Fibroblast of skin of back (primary cell): Measurements from ENCODE around the gene CAPNS1.
"Not testable (repeated sequence)": the region's sequence is repeated elsewhere in the genome, so short reads cannot be mapped to it uniquely, and the experiment has no call there.

ENCODE experiments used
- DNase-seq: peaks from one replicate; pipeline ENCODE4 v3.0.0-alpha.2; 2013

Gene CAPNS1

DNA sequence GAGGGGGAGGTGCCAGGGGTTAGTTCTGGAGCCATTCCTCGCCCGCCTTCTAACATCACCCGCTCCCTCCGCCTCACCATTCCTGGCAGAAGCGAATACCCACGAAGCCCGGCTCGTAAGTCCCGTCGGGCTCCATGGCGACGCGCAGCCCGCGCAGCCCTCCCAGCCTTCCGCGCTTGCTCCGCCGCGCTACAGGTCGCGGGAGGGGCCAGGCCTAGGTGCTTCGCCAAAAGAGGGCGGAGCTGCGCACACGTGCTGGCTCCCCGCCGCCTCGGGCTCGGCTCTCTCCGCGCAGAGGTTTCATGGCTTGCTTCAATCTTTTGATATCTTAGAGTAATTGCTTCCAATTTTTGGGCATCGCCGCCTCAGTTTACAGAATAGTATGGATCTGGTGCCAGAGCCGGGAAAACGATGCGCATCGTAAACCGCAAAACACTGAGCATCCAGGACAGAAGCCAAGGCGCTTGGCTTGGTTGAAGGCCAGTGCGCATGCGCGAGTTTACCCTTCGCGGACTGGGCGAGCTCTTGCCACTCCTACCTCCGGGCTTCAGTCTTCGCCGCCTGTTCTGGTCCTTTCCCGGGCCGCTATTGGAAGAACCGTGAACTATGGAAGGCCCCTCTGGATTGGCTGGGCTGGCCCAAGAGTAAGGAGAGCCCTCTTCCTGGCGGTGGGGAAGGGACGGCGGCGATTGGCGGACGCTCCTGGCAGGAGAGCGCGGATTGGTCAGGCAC lies 25.0 kb upstream of the CAPNS1 start, which contains the start of gene POLR2I:
Gene POLR2I (minus strand): TSS at position 155 of the 732 bp plus-strand sequence. CDS start 19 bp downstream, at position 136.
- peak; percentile 100 for DNase-seq

DNA sequence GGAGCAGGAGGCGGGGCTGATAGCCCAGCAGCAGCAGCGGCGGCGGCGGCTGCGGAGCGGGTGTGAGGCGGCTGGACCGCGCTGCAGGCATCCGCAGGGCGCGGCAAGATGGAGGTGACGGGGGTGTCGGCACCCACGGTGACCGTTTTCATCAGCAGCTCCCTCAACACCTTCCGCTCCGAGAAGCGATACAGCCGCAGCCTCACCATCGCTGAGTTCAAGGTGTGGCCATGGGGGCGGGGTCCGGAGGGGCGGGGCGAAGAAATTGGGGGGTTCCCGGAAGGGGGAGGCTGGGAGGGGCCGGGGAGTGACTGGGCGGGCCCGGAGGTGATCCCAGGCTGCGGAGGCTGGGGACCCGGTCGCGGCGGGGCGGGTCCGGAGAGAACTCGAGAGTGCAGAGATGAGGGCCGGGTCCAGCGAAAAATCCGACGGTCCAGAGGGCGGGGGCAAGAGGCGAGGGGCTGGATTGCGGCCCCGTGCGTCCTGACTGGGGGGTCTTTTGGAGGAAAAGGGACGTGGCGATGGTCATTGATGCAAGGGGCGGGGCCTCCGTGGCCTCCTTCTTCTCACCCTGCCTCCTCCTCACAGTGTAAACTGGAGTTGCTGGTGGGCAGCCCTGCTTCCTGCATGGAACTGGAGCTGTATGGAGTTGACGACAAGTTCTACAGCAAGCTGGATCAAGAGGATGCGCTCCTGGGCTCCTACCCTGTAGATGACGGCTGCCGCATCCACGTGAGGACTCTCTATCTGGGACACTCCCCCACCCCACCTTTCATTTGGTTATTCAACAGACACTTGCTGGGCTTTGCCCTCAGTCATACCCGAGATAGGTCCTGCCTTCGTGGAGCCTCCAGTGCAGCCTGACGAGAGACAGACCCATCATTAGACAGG lies 24.2 kb upstream of the CAPNS1 start, which contains the start of gene TBCB:
Gene TBCB (plus strand): TSS at position 16 of the 891 bp plus-strand sequence. CDS start 93 bp downstream, at position 109.
- DNase-seq: peak; percentile 56

- DNase-seq: no peak
These were observed 23.6 kb upstream of the CAPNS1 start for GRCh38 chr19:36116344-36116637.

DNA sequence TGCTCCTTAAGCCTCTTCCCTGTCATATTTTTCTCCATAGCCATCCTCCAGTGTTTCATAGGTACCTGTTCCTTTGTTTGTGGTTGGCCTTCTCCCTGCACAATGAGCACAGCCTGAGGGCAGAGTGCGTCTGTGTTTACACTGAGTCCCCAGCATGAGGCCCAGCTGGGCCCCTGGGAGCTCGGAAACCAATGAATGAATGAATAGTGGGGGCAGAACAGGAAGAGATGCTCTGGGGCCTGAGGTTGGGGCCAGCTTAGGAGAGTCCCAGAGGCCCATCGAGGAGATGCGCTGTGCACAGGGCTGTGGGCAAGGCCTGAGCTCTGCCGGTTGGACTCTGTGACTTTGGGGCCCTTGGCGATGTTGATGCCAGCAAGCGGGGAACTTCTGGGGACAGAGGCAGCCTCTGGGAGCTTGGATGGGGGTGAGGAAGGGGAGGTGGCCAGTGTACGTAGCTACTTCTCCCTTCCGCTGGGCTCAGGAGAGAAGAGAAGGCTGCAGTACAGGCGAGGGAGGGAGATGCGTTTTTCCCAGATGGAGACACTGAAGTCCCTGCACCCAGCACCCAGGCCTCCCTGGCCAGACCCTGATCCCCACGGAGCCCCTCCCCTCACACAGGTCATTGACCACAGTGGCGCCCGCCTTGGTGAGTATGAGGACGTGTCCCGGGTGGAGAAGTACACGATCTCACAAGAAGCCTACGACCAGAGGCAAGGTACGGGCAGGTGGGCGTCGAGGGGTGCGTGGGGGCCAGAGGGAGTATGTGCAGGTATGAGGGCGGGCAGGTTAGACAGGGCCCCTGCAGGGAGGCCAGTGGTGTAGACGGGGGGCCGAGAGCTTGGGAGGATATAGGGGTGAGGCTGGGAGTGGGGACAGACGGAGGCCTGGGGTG lies 19.5 kb upstream of the CAPNS1 start:
- no peak for DNase-seq

- no peak for DNase-seq
These were observed 18.9 kb upstream of the CAPNS1 start for GRCh38 chr19:36120984-36121358.

DNA sequence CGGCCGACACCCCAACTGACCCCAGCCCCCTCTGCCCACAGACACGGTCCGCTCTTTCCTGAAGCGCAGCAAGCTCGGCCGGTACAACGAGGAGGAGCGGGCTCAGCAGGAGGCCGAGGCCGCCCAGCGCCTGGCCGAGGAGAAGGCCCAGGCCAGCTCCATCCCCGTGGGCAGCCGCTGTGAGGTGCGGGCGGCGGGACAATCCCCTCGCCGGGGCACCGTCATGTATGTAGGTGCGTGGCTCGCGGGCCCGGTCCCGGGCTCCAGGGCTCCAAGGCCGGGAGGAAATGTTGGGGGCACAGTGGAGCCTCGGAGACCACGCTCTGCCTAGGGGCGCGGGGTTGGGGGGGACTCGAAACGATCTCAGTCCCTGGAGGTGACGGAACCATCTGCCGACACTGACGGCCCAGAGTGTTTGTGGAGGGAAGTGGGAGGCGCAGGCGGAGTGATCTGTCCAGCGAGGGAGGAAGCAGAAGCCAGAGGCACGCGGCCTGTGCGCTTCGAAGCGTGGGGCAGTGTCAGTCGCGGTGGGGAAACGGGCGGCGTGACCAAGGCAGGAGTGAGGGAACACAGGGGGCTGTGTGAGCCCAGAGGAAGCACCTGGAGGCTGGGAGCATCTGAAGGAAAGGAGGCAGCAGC lies 18.3 kb upstream of the CAPNS1 start:
- no peak for DNase-seq

DNA sequence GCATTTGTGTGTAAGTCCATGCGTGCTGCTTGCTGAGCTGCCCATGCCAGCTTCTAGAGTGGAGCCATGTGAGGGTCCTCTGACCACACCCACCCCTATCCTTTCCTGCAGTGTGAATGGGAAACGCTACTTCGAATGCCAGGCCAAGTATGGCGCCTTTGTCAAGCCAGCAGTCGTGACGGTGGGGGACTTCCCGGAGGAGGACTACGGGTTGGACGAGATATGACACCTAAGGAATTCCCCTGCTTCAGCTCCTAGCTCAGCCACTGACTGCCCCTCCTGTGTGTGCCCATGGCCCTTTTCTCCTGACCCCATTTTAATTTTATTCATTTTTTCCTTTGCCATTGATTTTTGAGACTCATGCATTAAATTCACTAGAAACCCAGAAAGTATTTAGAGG lies 14.3 kb upstream of the CAPNS1 start:
- no peak for DNase-seq

- no peak for DNase-seq
These were observed 11.5 kb upstream of the CAPNS1 start for GRCh38 chr19:36128392-36128736.

DNA sequence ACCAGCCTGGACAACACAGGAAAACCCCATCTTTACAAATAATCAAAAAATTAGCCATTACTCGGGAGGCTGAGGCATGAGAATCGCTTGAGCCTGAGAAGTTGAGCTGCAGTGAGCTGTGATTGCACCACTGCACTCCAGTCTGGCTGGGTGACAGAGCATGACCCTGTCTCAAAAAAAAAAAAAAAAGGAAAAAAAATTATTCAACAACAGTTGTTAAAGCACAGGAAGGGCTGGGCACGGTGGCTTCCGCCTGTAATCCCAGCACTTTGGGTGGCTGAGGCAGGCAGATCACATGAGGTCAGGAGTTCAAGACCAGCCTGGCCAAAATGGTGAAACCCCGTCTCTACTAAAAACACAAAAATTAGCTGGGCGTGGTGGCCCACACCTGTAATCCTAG lies 8.6 kb upstream of the CAPNS1 start:
- DNase-seq: not testable (repeated sequence)

DNA sequence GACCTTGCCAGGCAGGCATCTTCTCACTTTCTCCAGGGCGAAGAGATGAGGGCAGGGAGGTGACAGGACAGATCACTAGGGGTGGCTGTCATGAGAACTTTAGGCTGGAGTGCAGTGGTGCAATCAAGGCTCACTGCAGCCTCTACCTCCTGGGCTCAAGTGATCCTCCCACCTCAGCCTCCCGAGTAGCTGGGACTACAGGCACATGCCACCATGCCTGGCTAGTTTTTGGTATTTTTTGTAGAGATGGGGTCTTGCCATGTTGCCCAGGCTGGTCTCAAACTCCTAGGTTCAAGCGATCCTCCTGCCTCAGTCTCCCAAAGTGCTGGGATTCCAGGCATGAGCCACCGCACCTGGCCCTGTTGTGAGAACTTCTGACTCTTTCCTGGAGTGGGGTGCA lies 5.0 kb upstream of the CAPNS1 start:
- DNase-seq: not testable (repeated sequence)

GRCh38 chr19:36136964-36137686 lies 2.7 kb upstream of the CAPNS1 start:
- DNase-seq: peak; percentile 74

GRCh38 chr19:36139120-36139472 lies 770 bp upstream of the CAPNS1 start:
- no peak for DNase-seq

DNA sequence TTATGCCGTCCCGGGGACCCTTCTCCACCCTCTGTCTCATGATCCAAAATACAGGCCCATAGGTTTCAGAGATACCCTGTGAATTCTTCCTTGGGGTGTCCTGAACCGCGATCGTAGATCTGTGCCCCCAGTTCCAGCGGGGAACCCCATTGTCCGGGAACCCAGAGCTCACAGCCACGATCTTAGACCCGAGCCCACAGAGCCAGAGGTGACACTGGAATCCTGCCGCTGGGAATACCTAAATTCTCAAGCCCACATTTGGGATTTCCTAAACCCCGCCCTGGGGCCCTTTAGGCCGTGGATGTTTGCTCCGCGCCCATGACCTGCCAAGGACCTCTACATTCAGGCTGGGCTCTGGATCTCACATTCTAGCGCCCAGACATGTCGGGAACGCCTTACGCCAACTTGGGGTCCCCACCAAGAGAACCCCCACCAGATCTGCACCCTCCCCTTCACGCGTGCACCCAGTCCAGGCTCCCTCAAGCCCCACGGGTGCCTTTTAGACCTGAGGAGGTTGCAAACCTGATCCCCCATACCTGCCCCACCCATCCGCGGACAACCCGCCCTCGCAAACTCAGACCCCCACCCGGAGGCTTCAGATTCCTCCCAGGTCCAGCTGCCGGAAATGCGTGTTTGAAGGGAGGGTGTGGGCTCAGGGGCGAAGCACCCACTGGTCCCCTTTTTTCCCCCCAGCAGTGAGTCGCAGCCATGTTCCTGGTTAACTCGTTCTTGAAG lies 605 bp downstream of the CAPNS1 start:
- peak; percentile 72 for DNase-seq

- DNase-seq: peak; percentile 81
These were observed 1.4 kb downstream of the CAPNS1 start for GRCh38 chr19:36141039-36141927.

- no peak for DNase-seq
These were observed 2.2 kb downstream of the CAPNS1 start for GRCh38 chr19:36142046-36142445.

DNA sequence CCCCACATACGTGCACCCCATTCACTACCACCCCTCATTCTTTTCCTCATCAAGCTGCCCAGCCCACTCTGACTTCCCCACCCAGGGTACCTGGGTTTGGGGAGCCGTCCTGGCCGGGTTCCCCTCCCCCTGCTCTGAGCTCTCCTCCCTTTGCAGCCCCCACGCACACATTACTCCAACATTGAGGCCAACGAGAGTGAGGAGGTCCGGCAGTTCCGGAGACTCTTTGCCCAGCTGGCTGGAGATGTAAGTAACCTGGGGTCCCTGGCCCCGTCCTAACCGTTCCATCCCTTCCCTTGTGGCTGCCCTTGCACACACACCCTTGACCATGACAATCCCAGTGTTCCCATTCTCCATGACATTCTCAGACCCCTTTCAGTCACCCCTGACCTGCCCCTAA lies 2.6 kb downstream of the CAPNS1 start:
- DNase-seq: no peak

- no peak for DNase-seq
These were observed 4.8 kb downstream of the CAPNS1 start for GRCh38 chr19:36144624-36145023.

DNA sequence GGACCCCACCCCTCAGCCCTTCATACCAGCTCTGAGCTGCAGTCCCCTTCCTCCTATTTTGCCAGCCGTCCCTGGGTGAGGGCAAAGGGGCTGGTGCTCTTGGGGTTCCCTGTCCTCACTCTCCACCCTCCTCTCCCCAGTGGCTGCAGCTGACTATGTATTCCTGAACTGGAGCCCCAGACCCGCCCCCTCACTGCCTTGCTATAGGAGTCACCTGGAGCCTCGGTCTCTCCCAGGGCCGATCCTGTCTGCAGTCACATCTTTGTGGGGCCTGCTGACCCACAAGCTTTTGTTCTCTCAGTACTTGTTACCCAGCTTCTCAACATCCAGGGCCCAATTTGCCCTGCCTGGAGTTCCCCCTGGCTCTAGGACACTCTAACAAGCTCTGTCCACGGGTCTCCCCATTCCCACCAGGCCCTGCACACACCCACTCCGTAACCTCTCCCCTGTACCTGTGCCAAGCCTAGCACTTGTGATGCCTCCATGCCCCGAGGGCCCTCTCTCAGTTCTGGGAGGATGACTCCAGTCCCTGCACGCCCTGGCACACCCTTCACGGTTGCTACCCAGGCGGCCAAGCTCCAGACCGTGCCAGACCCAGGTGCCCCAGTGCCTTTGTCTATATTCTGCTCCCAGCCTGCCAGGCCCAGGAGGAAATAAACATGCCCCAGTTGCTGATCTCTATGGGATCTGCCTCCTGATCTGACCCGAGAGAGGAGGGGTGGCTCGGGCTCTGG lies 10.0 kb downstream of the CAPNS1 start:
- DNase-seq: no peak

GRCh38 chr19:36150586-36150985 lies 10.7 kb downstream of the CAPNS1 start:
- DNase-seq: no peak
